Lung (tissue), 12 donors: ENCODE results near the gene BABAM2. TPM values are rescaled to one million over a fixed set of nuclear protein-coding genes. Genes with fewer than 3 reads are reported as not detected.

Experiments
- ATAC-seq: fragments of 200-7000 bp; cut with Tn5 transposase; one replicate; pipeline ENCODE4 v1.9.1; 2020; ENCODE audit warnings: moderate number of reproducible peaks; ENCODE audit not compliant: insufficient read depth, low FRiP score
- DNase-seq, 3 donors: peaks; one replicate each; pipeline ENCODE4 v3.0.0-alpha.2; 2013 to 2017
- H3K27ac ChIP-seq, 2 donors: one replicate each; pipeline ENCODE4 v1.5.1; 2013; ENCODE audit warnings: mild to moderate bottlenecking in 2 of 2, moderate library complexity in 2 of 2, control low read depth in 1 of 2, inconsistent platforms in 1 of 2, low read depth in 1 of 2, low read length in 1 of 2
- H3K27me3 ChIP-seq, 3 donors: one replicate each; pipeline ENCODE4 v1.5.1; 2013; ENCODE audit warnings: low read length in 2 of 3; ENCODE audit not compliant: control insufficient read depth in 3 of 3, insufficient read depth in 3 of 3
- H3K36me3 ChIP-seq, 4 donors: one replicate each; pipeline ENCODE4 v1.5.1; 2013; ENCODE audit warnings: low read length in 4 of 4, mild to moderate bottlenecking in 1 of 4, moderate library complexity in 1 of 4; ENCODE audit not compliant: control insufficient read depth in 4 of 4, insufficient read depth in 4 of 4
- H3K4me1 ChIP-seq, 5 donors: one replicate each; pipeline ENCODE4 v1.5.1; 2013; ENCODE audit warnings: low read length in 5 of 5, mild to moderate bottlenecking in 2 of 5, moderate library complexity in 1 of 5; ENCODE audit not compliant: control insufficient read depth in 5 of 5, insufficient read depth in 5 of 5
- H3K4me3 ChIP-seq: one replicate; pipeline ENCODE4 v1.5.1; 2013; ENCODE audit warnings: mild to moderate bottlenecking, control low read depth, moderate library complexity
- H3K9ac ChIP-seq, 2 donors: one replicate each; pipeline ENCODE4 v1.5.1; 2013; ENCODE audit warnings: low read length in 2 of 2, control low read depth in 1 of 2; ENCODE audit not compliant: insufficient read depth in 1 of 2
- H3K9me3 ChIP-seq, 4 donors: one replicate each; pipeline ENCODE4 v1.5.1; 2013; ENCODE audit warnings: low read length in 3 of 4, mild to moderate bottlenecking in 1 of 4, moderate library complexity in 1 of 4; ENCODE audit not compliant: control insufficient read depth in 4 of 4, insufficient read depth in 3 of 4
- WGBS, 2 donors: extraction: QIAGEN DNeasy Blood & Tissue Kit; methylation state at CpG; one replicate each; pipeline ENCODE4 v1.1.7; 2013; 5-methylcytosine and 5-hydroxymethylcytosine counted together
- polyA plus RNA-seq, 2 donors: library from polyadenylated mRNA; stranded (reverse); fragments of 200-250 nt; gene quantifications; one replicate each; pipeline ENCODE4 v1.2.1, GENCODE V29; 2013
- total RNA-seq, 2 donors: library from RNA; depleted of rRNA in 1 of 2; stranded (reverse); fragments of >200 nt in 1 of 2; gene quantifications; one replicate each; pipeline ENCODE4 v1.2.1, GENCODE V29; 2014 to 2021
- TF ChIP-seq, protein P1 (sequence below): IDR thresholded peaks from 2 replicates; pipeline ENCODE4 v1.5.1; 2012; ENCODE audit warnings: mild to moderate bottlenecking; ENCODE audit errors: control extremely low read depth, extremely low read depth
- donor health status: control.
- donor health status: control.
- donor health status: Bipolar disorder and iron deficiency.
- donor health status: healthy.
- donor health status: DM: yes; HTN: yes; CAD: no.

The BABAM2 gene
- total and polyA plus RNA-seq, 4 donors = 19.0 to 43.3 (median 33.7) TPM

DNA sequence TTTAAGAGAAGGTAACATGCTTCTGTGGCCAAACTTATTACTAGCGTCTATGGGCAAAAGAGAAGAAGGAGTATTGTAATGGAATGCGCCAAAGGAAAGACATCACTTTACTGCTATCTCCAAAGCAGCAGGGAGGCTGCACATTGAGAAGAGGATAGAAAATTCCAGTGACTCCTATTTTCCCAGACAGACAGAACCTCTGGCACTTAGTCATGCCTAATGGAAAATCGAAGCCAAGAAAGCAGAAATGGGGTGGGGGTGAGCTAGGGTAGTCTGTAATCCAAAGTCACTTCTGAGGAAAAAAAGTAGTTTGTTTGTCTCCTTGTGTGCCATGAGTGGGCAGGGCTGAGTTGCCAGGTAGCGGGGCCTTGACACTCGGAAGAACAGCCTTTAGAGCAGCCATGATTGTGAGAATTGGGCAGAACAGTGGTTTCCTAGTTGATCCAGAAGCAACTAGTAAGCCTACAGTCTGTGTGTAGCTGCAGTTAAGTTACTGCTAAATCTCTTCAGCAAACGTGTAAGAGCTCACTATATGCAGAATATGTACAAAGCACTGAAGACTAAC lies 422.8 kb downstream of the BABAM2 start:
- Histone ChIP-seq H3K27ac (no peak overlapping the region), H3K36me3 (peaks cover 0 to 6% (median 2%) of the 10 kb centered on the region in 4 donors), H3K9ac (no peak overlapping the region), H3K4me1 (peaks cover 0 to 9% (median 0%) of the 10 kb centered on the region in 5 donors), H3K27me3 (no peaks in the 10 kb centered on the region), H3K4me3 (no peak overlapping the region), H3K9me3 (no peaks in the 10 kb centered on the region)
- DNase-seq = no peak
- ATAC-seq = no peak
- TF ChIP-seq, protein P1, sequence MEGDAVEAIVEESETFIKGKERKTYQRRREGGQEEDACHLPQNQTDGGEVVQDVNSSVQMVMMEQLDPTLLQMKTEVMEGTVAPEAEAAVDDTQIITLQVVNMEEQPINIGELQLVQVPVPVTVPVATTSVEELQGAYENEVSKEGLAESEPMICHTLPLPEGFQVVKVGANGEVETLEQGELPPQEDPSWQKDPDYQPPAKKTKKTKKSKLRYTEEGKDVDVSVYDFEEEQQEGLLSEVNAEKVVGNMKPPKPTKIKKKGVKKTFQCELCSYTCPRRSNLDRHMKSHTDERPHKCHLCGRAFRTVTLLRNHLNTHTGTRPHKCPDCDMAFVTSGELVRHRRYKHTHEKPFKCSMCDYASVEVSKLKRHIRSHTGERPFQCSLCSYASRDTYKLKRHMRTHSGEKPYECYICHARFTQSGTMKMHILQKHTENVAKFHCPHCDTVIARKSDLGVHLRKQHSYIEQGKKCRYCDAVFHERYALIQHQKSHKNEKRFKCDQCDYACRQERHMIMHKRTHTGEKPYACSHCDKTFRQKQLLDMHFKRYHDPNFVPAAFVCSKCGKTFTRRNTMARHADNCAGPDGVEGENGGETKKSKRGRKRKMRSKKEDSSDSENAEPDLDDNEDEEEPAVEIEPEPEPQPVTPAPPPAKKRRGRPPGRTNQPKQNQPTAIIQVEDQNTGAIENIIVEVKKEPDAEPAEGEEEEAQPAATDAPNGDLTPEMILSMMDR = no peak
- WGBS, 2 donors = 95 to 97% methylated on average over 6 of the region's 6 CpGs

DNA sequence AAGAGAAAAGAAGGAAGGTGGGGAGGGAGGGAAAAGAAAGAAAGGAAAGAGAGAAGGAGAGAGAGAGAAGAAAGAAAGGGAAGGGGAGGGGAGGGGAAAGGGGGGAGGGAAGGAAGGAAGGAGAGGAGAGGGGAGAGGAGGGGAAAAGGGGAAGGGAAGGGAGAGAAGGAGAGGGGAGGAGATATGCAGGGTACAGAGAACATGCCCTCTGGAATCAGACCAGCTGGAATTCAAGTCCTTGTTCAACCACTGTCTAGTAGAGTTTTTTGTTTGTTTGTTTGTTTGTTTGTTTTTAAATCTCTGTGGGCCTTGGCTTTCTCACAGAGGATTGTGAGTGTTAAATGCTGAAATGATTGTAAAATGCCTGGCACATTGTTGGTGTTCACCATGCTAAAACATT lies 424.4 kb downstream of the BABAM2 start:
- no peaks in the 10 kb centered on the region for H3K27me3 ChIP-seq
- H3K9ac ChIP-seq = no peak overlapping the region
- DNase-seq (no peak), ATAC-seq (no peak)
- no peak overlapping the region for H3K27ac ChIP-seq
- H3K4me1 ChIP-seq = peaks cover 0 to 9% (median 0%) of the 10 kb centered on the region in 5 donors
- no peaks in the 10 kb centered on the region for H3K9me3 ChIP-seq
- no peak overlapping the region for H3K4me3 ChIP-seq
- peaks cover 0 to 3% (median 0%) of the 10 kb centered on the region in 4 donors for H3K36me3 ChIP-seq
- TF ChIP-seq, protein P1 = no peak

DNA sequence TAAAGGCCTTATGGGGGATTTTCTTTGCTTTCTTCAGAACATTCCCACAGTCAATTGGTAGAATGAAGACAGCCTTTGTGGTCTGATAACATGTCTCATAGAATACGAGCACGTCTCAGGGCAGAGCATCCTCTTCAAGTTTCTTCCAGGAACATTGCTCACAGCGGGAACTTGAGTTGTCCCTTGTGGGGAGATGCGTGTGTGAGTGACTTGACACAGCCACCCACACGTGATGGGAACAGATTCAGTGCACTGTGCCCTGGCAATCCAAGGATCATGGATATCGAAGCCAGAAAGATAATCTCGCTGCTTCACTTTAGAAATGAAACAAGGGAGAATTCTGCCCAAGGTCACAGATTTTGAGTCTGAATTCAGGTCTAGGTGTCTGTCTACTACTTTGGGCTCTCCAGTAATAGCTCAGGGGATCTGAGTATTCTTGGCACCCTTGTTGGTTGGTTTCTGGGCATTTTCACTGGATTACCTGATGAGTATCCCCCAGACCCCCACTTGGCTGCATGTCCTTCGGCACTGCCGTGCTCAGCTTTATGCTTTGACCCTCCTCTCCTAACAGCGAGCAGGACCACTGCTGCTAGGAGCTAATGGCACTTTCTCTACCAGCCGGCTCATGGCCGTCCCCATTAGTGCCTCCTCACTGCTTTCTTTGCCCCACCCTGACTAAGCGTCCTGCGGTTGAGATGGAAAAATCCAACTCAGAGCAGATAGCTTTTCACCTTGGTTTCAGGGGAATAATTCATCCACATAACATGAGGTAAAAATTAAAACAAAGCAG lies 426.2 kb downstream of the BABAM2 start:
- ATAC-seq (no peak), DNase-seq (no peak)
- Histone ChIP-seq H3K4me3 (no peak overlapping the region), H3K4me1 (peaks cover 0 to 6% (median 0%) of the 10 kb centered on the region in 5 donors), H3K9me3 (no peaks in the 10 kb centered on the region), H3K27me3 (no peaks in the 10 kb centered on the region), H3K36me3 (no peaks in the 10 kb centered on the region), H3K9ac (no peak overlapping the region), H3K27ac (no peak overlapping the region)
- 96% methylated on average over 14 of the region's 14 CpGs for WGBS, 2 donors
- TF ChIP-seq, protein P1 = no peak
